Caco-2 (cell line): ENCODE measurements around the gene CCDC82. TPM values are rescaled to one million over a fixed set of nuclear protein-coding genes. Genes with fewer than 3 reads are reported as not detected.

Source experiments
- BruUV-seq: library from RNA; stranded (reverse); fragments of 400-500 nt; replicated peaks from 2 replicates; lab custom pipeline; 2021; lab: Mats Ljungman, UMichigan
- CTCF ChIA-PET: fragments of 300-600 bp; sonication (Branson Sonifier 250); formaldehyde crosslinking; loops from one replicate; lab custom pipeline; 2022; ENCODE audit warnings: antibody characterized with exemption; lab: Charles Lee
- POLR2A ChIA-PET: fragments of 300-600 bp; sonication (Branson Sonifier 250); formaldehyde crosslinking; loops from one replicate; lab custom pipeline; 2022; ENCODE audit warnings: antibody characterized with exemption; lab: Charles Lee
- DNase-seq, 2 experiments: peaks; one replicate each; pipeline versions ENCODE4 v3.0.0 to v3.0.0-alpha.2; 2020 to 2022
- H3K27me3 ChIP-seq: replicated peaks from 2 replicates; pipeline ENCODE4 v1.6.0; 2011; ENCODE audit warnings: low read length; ENCODE audit not compliant: control insufficient read depth, insufficient read depth
- H3K36me3 ChIP-seq: 2 replicates; pipeline ENCODE4 v1.5.1; 2011; ENCODE audit warnings: low read length; ENCODE audit not compliant: control insufficient read depth, insufficient read depth
- H3K4me1 ChIP-seq: fragments of 250-450 bp; sonication (Bioruptor Pico); 2 replicates; pipeline ENCODE4 v1.5.1; 2020; ENCODE audit warnings: mild to moderate bottlenecking
- H3K4me3 ChIP-seq: 2 replicates; pipeline ENCODE4 v1.5.1; 2011; ENCODE audit warnings: low read depth, mild to moderate bottlenecking, control low read depth, low read length
- H3K9me3 ChIP-seq: fragments of 250-450 bp; sonication (Bioruptor Pico); 2 replicates; pipeline ENCODE4 v1.5.1; 2020; ENCODE audit warnings: mild to moderate bottlenecking, moderate library complexity
- H3K27ac Mint-ChIP-seq: one replicate; pipeline ENCODE4 v1.8.0; 2022; ENCODE audit warnings: mixed read lengths; ENCODE audit not compliant: unreplicated experiment
- H3K27me3 Mint-ChIP-seq: one replicate; pipeline ENCODE4 v1.8.0; 2022; ENCODE audit warnings: mixed read lengths; ENCODE audit not compliant: insufficient read depth, unreplicated experiment
- H3K36me3 Mint-ChIP-seq: one replicate; pipeline ENCODE4 v1.8.0; 2022; ENCODE audit warnings: mild to moderate bottlenecking, mixed read lengths; ENCODE audit not compliant: insufficient read depth, unreplicated experiment
- H3K4me1 Mint-ChIP-seq: one replicate; pipeline ENCODE4 v1.8.0; 2022; ENCODE audit warnings: low read depth, mixed read lengths; ENCODE audit not compliant: unreplicated experiment
- H3K4me3 Mint-ChIP-seq: one replicate; pipeline ENCODE4 v1.8.0; 2022; ENCODE audit warnings: mild to moderate bottlenecking, moderate library complexity, mixed read lengths; ENCODE audit not compliant: unreplicated experiment
- H3K9me3 Mint-ChIP-seq: one replicate; pipeline ENCODE4 v1.8.0; 2022; ENCODE audit warnings: mixed read lengths; ENCODE audit not compliant: unreplicated experiment
- intact Hi-C: fragments of 100-400 bp; cut with micrococcal nuclease; formaldehyde crosslinking; loops from one replicate; pipeline ENCODE4 v1.10.0; 2022; ENCODE audit not compliant: unreplicated experiment
- total RNA-seq: library from RNA; stranded (reverse); gene quantifications from 2 replicates; pipeline ENCODE4 v1.2.3, GENCODE V29; 2022
- TF ChIP-seq, protein P1 (sequence below), 2 experiments: fragments of 200-600 bp in 1 of 2; IDR thresholded peaks; 1 replicate in 1 of 2; 2 replicates in 1 of 2; pipeline versions ENCODE4 v1.5.1 to v1.8.0; 2011 to 2022; ENCODE audit warnings: antibody characterized with exemption in 1 of 2, control low read depth in 1 of 2, inconsistent platforms in 1 of 2, low read depth in 1 of 2, low read length in 1 of 2, mild to moderate bottlenecking in 1 of 2, moderate library complexity in 1 of 2; ENCODE audit not compliant: insufficient read depth in 1 of 2, severe bottlenecking in 1 of 2, unreplicated experiment in 1 of 2

CCDC82 gene
- total RNA-seq, 1 experiment from 2014 or later = 38.2 TPM

DNA sequence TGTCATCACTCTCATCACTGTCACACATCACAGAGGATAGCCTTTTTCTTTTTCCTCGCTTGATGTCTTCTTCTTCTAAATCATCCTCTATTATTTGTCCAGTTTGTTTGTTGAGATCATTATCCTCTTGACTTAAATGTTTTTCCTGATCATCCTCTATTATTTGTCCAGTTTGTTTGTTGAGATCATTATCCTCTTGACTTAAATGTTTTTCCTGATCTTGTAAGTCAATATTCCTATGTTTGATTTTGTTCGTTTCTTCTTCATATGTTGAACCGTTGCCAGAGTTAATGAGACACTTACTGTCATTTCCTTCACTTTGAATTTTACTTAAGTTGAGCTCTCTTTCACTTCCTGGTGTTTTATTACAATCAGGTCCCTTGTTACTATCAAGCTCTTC, 5.6 kb downstream of the CCDC82 start:
- Histone ChIP-seq H3K4me1 (peaks cover 8% of the 10 kb centered on the region), H3K9me3 (no peaks in the 10 kb centered on the region), H3K4me3 (no peak overlapping the region), H3K27me3 (no peaks in the 10 kb centered on the region), H3K36me3 (peaks cover 2% of the 10 kb centered on the region; the same call in 1 of the 2 replicates)
- intact Hi-C loops = no loop called here
- peaks cover 15% of the 10 kb centered on the region for H3K36me3 Mint-ChIP-seq
- ChIA-PET POLR2A (no interaction called here), CTCF (no interaction called here)
- DNase-seq = no peak
- peaks cover 7% of the 10 kb centered on the region for H3K4me1 Mint-ChIP-seq
- H3K9me3 Mint-ChIP-seq = no peaks in the 10 kb centered on the region
- no peak overlapping the region for H3K4me3 Mint-ChIP-seq
- H3K27me3 Mint-ChIP-seq = no peaks in the 10 kb centered on the region
- TF ChIP-seq, protein P1, sequence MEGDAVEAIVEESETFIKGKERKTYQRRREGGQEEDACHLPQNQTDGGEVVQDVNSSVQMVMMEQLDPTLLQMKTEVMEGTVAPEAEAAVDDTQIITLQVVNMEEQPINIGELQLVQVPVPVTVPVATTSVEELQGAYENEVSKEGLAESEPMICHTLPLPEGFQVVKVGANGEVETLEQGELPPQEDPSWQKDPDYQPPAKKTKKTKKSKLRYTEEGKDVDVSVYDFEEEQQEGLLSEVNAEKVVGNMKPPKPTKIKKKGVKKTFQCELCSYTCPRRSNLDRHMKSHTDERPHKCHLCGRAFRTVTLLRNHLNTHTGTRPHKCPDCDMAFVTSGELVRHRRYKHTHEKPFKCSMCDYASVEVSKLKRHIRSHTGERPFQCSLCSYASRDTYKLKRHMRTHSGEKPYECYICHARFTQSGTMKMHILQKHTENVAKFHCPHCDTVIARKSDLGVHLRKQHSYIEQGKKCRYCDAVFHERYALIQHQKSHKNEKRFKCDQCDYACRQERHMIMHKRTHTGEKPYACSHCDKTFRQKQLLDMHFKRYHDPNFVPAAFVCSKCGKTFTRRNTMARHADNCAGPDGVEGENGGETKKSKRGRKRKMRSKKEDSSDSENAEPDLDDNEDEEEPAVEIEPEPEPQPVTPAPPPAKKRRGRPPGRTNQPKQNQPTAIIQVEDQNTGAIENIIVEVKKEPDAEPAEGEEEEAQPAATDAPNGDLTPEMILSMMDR (IDR thresholded peaks at IDR 0.05; ENCODE audit: insufficient read depth in 1 of 2, low read depth in 1 of 2, low read length in 1 of 2, severe bottlenecking in 1 of 2, unreplicated experiment in 1 of 2) = no peak
- no peak overlapping the region for H3K27ac Mint-ChIP-seq
- BruUV-seq = no TSS peak

DNA sequence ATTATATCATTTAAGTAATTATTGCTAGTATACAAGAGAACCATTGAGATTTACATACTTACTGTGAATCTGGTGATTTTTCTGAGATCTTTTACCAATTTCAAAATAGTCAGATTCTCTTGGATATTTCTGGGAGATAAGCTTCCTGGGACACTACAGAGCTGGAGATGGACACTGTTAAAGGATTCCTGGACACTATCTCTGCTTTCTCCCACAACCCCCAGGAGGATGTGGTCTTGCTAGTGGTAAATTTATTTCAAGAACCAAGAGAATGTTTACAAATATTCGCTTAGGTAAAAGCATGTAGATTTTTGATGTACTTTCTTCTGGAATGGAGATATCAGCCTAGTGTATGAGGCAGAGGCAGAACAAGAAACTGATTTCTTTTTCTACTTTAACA, 12.9 kb downstream of the CCDC82 start:
- no peak for DNase-seq
- H3K4me1 Mint-ChIP-seq = no peaks in the 10 kb centered on the region
- no peaks in the 10 kb centered on the region for H3K36me3 ChIP-seq
- ChIA-PET CTCF (no interaction called here), POLR2A (no interaction called here)
- H3K36me3 Mint-ChIP-seq = peaks cover 13% of the 10 kb centered on the region
- H3K27me3 Mint-ChIP-seq = no peaks in the 10 kb centered on the region
- no TSS peak for BruUV-seq
- TF ChIP-seq, protein P1 (IDR thresholded peaks at IDR 0.05; ENCODE audit: insufficient read depth in 1 of 2, low read depth in 1 of 2, low read length in 1 of 2, severe bottlenecking in 1 of 2, unreplicated experiment in 1 of 2) = no peak
- no peak overlapping the region for H3K27ac Mint-ChIP-seq
- no peaks in the 10 kb centered on the region for H3K9me3 Mint-ChIP-seq
- no peaks in the 10 kb centered on the region for H3K9me3 ChIP-seq
- H3K4me3 ChIP-seq = no peak overlapping the region
- no peaks in the 10 kb centered on the region for H3K27me3 ChIP-seq
- no peaks in the 10 kb centered on the region for H3K4me1 ChIP-seq
- no peak overlapping the region for H3K4me3 Mint-ChIP-seq
- intact Hi-C loops = no loop called here

DNA sequence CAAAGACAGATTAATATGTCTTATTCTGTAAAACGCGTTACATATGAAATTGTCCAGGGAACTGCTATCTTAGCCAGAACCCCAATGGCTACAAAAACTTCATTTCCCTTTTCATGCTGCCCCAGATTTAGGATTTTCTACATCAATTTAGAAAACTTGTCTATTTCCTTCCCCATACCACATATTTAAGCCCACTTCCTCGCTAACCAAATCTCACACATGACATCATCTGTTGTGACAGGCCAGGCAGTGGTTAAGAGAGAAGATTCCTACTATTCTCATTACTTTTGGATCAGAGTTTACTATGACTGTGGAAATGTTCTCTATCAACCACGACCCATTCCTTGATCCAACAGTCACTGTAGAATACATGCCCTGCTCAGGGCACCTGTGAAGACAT, 15.9 kb downstream of the CCDC82 start:
- Histone ChIP-seq H3K36me3 (no peaks in the 10 kb centered on the region), H3K27me3 (no peaks in the 10 kb centered on the region), H3K4me1 (no peaks in the 10 kb centered on the region), H3K9me3 (no peaks in the 10 kb centered on the region), H3K4me3 (no peak overlapping the region)
- no peaks in the 10 kb centered on the region for H3K27me3 Mint-ChIP-seq
- no peak overlapping the region for H3K4me3 Mint-ChIP-seq
- H3K4me1 Mint-ChIP-seq = no peaks in the 10 kb centered on the region
- BruUV-seq = no TSS peak
- H3K36me3 Mint-ChIP-seq = peaks cover 9% of the 10 kb centered on the region
- POLR2A ChIA-PET = no interaction called here
- CTCF ChIA-PET = no interaction called here
- H3K9me3 Mint-ChIP-seq = no peaks in the 10 kb centered on the region
- TF ChIP-seq, protein P1 (IDR thresholded peaks at IDR 0.05; ENCODE audit: insufficient read depth in 1 of 2, low read depth in 1 of 2, low read length in 1 of 2, severe bottlenecking in 1 of 2, unreplicated experiment in 1 of 2) = no peak
- intact Hi-C loops = no loop called here
- no peak overlapping the region for H3K27ac Mint-ChIP-seq
- DNase-seq = no peak
